HG02678 (cell line): ENCODE measurements around the gene SYTL3.

Source experiments
- ATAC-seq: cut with Tn5 transposase; IDR thresholded peaks from one replicate; pipeline ENCODE4 v1.9.1; 2021; ENCODE audit warnings: mild to moderate bottlenecking, moderate library complexity; ENCODE audit not compliant: unreplicated experiment

The SYTL3 gene

DNA sequence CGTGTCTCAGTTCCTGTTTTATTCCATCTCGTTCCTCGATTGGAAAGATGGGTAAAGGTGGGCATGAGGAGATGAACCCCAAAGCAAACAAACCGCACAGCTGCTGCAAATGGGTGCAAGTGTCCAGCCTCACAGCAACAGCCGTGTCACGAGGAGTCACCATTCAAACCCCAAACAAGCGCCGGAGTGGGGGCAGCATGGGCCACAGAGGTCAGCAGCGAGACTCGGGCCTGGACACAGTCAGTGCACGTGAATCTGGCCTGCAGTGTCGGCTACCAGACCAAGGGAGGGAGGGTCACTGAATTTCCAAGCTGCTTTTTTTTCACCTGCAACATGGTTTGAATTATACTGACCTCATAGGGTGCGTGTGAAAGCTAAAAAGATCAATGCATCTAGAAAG lies 105.8 kb downstream of the SYTL3 start:
- no peak for ATAC-seq

DNA sequence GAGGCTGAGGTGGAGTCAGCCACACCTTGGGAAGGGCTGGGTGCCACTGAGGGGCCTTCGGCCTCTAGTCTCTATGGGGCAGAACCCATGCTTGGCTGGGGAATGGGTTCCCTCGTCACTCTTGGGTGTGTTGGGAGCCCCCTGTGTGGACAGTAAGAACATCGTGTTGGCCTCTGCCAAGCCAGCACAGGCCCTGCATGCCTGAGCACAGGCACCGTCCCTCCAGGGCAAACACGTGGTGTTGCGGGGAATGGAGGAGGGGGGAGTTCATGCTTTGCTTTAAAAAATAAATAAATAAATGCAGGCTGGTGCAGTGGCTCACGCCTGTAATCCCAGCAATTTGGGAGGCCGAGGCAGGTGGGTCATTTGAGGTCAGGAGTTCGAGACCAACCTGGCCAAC lies 106.3 kb downstream of the SYTL3 start:
- ATAC-seq = no peak

DNA sequence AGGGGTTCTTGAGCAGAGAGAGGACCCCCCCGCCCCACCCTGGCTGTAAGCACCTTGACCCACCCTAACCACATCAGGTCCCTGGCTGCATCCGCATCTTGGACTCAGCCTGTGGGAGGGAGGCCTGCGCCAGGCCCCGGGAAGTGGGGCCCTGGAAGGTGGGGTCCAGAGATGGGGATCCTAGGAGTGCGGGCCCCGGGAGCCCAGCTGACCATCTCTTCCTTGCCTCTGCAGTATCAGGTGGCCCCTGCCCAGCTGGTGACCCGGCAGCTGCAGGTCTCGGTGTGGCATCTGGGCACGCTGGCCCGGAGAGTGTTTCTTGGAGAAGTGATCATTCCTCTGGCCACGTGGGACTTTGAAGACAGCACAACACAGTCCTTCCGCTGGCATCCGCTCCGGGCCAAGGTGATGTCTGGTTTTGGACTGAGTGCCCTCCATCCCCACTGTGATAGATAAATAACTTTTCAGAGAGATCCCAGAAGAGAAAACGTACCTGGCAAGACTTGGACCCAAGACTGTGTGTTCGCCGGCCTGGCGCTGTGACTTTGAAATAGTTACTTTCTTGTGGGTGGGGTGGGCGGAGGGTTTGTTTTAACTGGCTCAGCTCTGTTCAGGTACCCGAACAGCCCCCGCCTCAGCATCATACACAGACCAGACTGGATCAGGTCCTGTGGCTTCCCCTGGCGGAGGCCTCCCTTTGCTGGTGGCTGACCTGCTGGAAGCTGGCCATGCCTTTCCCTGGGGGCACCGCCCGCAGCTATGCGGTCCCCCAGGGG lies 107.3 kb downstream of the SYTL3 start:
- ATAC-seq = no peak

DNA sequence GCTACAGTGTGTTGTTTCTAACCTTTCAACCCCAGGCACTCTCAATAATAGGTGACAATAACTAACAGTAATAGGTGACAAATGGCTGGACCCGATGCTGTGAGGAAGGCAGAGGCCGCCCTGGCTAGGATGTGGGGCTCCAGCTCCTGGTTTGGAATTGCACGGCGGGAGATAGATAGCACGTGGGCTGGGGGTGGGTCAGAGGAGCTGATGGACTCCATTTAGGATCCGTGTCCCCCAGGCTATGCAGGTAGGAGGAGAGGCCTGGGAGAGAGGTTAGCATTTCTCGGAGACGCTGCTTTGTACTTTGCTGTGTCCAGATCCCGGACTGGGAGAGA lies 107.9 kb downstream of the SYTL3 start:
- no peak for ATAC-seq

DNA sequence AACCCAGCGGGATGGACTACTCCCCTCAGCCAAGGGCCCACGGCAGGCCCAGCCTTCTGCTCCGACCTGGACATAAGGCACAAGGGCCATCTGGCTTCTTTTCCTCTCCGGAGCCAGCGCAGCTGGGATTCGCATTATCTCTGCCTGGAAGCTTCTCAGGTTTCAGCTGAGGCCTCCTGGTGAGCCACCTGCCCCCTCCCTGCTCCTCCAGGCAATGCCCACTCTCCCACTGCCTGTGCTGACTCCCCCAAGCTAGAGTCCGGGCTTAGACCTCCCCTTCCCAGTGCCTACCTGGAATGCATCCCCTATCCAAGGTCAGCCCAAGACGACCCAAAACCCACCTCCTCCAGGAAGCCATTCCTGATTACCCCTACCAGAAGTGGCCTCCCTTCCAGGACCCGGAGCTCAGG lies 108.6 kb downstream of the SYTL3 start:
- ATAC-seq = no peak

DNA sequence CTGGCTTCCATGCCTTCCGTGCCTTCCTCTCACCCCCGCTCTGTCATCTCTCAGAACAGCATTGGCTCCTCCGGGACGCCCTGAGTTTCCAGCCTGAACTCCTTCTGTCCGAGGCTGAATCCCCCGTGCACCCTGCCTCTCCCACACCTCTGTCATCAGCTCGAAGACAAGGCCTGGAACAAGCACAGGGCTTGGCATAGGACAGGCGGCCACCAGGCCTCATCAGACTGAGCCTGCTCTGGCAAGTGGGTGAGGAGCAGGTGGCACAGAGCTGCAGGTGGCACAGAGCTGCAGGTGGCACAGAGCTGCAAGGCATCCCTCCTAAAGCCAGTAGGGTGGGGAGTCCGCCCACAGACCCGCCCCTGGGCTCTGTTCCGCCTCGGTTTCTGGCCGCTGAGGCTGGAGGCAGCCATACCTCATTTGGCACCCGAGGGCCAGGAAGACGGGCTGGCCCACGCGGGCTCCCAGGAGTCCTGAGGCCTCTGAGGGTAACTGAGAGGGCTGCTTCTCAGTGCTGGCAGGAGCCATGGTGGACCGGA lies 109.2 kb downstream of the SYTL3 start:
- no peak for ATAC-seq

DNA sequence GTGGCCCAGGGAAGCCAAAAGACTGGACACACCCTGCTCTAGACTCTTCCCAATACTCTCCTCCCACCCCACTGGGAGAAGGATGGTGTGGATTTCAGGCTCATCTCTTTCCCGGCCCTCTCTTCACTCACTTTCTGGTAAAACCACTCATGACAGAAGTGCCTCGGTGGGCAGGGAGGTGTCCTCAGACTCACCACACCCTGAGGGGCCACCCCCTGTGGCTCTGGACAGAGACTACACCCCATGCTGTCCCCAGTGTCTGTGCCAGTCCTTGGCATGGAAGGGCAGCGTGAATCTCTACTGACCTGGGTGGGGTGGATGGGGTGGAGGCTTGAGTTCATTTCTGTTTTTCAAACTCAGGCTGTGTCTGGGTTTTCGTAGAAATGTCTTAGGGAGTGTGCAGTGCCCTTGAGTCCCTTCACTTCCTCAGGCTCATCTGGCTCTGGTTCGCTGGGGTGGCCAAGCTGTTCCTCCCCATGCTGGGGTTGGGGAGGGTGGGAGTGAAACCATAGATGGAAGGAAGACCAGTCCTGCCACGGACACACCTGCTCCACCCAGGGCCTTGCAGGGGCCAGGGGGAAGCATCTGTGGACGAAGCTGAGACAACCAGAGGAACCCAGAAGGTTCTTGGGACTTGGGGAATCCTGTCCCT lies 110.2 kb downstream of the SYTL3 start:
- no peak for ATAC-seq

DNA sequence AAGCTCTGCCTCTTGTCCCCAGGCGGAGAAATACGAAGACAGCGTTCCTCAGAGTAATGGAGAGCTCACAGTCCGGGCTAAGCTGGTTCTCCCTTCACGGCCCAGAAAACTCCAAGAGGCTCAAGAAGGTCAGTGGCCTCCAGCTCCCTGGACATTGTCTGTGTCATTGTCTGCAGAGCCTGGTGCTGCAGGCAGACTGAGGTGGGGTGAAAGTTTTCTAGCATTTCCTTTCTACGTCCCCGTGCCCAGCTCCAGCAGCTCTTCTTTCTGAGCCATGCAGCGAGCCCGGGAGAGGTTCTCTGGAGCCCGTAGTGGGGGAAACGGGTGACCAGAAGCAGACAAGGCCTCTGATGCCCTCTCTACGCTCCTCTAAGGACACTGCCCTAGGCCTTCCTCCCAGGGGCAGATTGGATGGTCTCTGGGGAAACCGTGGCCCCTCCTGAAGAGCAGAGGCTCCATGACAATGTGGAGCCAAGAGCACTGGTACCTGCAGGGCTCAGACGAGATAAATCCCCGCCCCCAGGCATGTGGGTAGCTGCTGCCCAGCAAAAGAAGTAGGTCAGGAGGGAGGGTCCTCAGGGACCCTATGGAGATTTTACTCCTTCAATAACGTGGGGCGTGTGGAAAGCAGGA lies 110.9 kb downstream of the SYTL3 start:
- ATAC-seq = no peak

DNA sequence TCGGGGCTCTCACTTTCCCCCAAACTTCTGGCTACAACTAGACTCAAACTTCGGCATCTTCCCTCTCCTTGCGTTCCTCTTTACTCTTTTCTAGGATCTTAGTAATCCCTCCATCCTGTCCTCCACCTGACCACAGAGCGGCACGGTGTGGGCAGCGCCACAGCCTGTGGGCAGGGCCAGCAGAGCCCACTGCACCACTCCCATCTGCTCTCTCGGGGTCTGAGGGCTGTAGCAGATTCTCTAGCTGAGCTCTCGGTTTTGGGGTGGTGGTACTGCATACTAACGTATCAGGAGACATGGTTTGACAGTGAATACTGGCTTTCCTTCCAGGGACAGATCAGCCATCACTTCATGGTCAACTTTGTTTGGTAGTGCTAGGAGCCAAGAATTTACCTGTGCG lies 111.9 kb downstream of the SYTL3 start:
- ATAC-seq = no peak

DNA sequence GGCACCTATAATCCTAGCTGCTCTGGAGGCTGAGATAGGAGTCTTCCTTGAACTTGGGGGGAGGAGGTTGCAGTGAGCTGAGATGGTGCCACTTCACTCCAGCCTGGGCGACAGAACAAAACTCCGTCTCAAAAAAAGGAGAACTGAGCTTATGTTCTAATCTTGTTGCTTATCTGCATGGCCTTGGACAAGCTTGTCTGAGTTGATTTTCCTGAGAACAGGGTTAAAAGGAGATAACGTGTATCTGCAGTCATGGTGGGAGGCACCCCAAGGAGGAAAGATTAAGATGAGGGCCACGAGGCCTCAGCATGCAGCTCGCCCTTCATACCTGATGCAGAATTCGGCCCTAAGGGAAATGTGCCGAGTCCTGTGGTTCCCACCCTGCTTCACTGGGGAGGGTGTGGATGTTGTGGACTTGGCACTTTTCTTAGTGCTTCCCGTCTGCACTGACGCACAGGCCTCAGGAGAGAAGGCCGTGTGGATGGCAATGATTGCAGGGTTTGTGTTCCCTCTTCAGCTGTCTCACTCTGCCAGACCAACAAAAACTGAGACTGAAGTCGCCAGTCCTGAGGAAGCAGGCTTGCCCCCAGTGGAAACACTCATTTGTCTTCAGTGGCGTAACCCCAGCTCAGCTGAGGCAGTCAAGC lies 113.1 kb downstream of the SYTL3 start:
- no peak for ATAC-seq

DNA sequence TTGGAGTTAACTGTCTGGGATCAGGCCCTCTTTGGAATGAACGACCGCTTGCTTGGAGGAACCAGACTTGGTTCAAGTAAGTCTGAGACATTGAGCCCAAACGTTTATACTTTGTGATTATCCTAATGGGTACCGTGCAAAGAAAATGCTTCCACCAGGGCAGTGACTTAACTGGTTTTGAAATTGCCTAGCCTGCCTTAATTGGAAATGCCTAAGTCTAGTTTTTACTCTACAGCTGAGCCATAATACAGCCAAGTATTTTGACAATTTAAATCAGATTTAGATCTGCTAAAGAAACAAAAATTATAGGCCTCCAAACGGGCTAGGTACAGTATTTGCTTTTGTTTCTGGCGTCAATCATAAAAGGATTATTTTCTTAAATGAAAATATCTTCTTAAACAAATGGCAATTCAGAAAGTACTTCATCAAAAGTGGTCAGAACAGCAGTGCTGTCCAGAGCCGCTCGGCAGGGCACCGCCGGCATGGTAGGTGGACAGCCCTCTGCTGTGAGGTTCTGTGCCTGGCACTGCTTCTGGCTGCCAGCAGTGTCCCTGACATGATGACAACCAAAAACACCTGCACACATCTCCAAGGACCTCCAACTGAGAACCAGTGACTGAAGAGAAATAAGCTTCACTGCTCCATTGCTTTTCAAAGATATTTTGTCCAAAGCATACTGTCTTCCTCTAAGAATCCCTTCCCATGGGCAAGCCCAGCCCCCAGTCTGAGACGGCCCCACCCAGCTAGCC lies 113.8 kb downstream of the SYTL3 start:
- no peak for ATAC-seq

DNA sequence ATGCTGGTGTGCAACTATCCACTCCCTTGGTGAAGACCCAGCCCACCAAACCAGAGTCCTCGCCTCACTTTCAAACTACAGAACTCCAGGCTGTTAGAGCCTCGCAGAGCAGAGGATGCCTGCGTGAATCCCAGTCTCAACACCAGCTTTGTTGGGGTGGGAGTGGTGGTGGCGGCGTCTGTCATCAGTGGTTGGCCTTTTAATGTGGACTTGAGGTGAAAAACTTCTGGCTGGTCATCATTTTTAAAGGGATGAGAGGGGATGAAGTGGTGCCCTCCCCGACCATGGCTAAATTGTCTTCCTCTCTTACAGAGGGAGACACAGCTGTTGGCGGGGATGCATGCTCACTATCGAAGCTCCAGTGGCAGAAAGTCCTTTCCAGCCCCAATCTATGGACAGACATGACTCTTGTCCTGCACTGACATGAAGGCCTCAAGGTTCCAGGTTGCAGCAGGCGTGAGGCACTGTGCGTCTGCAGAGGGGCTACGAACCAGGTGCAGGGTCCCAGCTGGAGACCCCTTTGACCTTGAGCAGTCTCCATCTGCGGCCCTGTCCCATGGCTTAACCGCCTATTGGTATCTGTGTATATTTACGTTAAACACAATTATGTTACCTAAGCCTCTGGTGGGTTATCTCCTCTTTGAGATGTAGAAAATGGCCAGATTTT lies 114.5 kb downstream of the SYTL3 start:
- no peak for ATAC-seq

DNA sequence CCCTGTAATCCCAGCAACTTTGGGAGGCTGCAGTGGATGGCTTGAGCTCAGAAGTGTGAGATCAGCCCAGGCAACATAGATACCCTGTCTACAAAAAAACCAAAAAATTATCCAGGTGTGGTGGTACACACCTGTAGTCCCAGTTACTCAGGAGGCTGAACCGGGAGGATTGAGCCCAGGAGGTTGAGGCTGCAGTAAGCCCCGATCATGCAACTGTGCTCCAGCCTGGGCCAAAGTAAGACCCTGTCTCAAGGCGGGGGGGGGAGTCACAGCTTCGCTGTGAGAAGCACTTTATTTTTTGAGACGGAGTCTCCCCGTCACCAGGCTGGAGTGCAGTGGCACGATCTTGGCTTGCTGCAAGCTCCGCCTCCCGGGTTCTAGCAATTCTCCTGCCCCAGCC lies 115.1 kb downstream of the SYTL3 start:
- no peak for ATAC-seq

DNA sequence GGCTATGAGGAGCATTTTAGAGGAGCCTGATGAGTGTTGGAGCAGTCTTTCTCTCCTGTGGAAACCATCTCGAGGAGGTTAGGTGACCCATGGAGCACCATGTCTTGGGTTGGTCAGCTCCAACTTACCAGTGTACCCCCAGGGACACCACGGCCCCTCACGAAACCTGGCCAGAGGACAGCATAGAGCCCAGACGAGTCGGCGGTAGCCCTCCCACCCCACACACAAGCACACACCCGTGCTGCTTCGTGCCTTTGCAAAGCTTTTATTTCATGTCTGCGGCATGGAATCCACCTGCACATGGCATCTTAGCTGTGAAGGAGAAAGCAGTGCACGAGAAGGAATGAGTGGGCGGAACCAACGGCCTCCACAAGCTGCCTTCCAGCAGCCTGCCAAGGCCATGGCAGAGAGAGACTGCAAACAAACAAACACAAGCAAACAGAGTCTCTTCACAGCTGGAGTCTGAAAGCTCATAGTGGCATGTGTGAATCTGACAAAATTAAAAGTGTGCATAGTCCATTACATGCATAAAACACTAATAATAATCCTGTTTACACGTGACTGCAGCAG lies 115.7 kb downstream of the SYTL3 start:
- ATAC-seq = no peak

DNA sequence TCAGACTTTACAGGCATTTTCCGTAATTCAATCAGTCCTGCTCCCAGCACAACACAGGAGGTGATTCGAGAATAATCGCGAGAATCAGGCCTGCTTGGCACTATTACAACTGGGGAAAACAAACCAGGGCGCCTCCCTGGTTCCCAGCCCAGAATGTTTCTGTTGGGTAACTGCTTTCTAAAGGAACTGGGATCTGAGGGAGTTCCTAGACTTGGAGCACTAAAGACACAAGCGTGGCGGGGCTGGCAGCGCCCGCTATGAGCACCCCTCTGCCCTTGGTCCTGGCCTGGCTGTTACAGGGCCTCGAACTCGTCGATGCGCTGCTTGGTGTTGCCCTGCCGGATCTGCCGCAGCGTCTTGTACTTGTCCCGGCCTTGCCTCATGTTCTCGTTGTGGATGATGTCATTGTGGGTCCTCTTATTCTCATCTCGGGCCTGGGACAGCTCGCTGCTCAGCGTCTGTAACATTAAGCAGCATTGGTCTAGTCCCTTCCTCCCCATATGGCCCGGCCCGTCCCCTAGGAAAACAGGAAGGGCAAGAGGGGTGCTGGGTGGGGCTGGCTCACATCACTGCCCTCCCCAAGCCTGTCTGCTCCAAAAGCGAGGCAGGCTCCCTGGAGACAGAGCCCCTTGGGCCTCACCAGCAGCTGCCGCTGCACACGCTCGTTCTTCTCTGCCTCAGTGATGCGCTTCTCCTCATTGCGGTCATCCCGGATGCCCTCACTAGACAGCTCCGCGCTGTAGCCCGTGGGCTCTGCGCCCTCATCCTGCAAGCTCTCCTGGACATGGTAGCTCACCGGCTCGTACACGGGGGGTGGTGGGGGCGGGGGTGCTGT lies 117.0 kb downstream of the SYTL3 start:
- ATAC-seq = no peak

DNA sequence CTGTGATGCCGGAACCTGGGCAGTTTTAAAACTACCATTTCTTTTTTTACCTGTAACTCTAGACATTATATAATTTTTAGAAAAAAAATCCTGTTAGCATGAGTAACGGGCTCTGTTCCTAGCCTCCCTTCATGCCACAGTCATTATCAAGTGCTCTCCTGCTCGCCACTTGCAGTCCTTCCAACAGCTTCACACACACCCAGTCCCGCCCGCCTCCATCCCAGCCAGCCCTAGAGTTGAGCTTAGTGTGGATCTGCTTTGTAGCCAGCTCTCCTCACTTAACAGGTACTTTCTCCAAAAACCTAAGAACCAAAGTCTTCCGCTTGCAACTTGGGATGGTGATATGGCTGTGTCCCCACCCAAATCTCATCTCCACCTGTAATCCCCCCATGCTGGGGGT lies 117.9 kb downstream of the SYTL3 start:
- ATAC-seq = no peak

DNA sequence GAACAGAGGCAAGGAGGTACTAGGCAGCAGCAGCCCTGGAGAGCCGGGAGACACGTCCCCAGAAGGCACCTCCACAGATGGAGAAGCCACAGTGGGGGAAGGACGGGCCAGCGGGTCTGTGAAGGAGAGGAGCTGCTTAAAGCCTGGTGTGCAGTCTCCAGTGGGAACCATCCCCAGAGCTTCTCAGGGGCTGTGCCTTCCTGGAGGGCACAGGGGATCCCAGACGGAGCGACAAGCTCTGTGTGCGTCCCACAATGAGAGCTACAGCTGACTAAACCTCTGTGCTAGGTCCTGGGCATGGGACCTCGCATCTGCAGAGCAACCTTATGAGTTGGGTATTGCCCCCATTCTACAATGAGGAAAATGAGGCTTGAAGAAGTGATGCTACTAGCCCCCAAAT lies 118.6 kb downstream of the SYTL3 start:
- ATAC-seq = no peak

DNA sequence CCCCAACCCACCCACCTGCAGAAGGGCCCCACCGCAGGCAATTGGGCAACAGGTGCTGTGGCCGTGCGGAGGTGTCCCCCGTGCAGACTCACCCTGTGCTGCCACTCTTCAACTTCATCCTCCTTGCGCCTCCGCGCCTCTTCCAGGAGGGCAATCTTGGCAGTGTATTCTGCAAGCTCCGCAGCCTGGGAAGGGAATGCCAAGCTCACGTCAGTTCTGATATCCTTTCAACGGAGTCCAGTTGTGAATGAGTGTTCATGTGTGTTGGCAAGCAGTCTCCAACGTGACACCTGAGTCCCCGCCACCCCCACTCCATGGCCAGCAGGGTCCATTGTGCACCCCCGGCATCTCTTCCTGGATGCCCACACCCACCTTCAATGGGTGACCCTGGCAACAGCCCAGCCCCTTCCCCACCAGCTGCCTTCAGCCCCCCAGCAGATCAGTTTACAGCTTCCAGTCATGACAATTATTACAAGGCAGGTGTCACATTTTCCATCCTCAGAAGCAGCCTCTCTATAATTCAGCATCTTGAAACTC lies 119.4 kb downstream of the SYTL3 start:
- no peak for ATAC-seq
